SK-N-SH treated with all-trans-retinoic acid at 6 μM for 48 hours (cell line): ENCODE results near the gene MSMO1.

Experiments
- ATAC-seq: fragments of 200-7000 bp; cut with Tn5 transposase; 3 replicates; pipeline ENCODE4 v1.9.1; 2020; ENCODE audit warnings: mild to moderate bottlenecking, moderate library complexity
- BACH2 ChIP-seq: fragments of 250-450 bp; sonication (Bioruptor Pico); IDR thresholded peaks from 2 replicates; pipeline ENCODE4 v1.9.0; 2021; ENCODE audit warnings: mild to moderate bottlenecking, borderline replicate concordance
- CSDC2 ChIP-seq: fragments of 250-450 bp; sonication (Bioruptor Pico); IDR thresholded peaks from 2 replicates; pipeline ENCODE4 v1.5.0; 2020; ENCODE audit warnings: mild to moderate bottlenecking, moderate library complexity
- CSRNP3 ChIP-seq: fragments of 250-450 bp; sonication (Bioruptor Pico); IDR thresholded peaks from 2 replicates; pipeline ENCODE4 v1.5.1; 2021; ENCODE audit warnings: mild to moderate bottlenecking, moderate library complexity
- ESRRG ChIP-seq: fragments of 250-450 bp; sonication (Bioruptor Pico); IDR thresholded peaks from 2 replicates; pipeline ENCODE4 v1.6.1; 2021; ENCODE audit warnings: mild to moderate bottlenecking
- ISL1 ChIP-seq: fragments of 250-450 bp; sonication (Bioruptor Pico); IDR thresholded peaks from 2 replicates; pipeline ENCODE4 v2.1.2; 2022; ENCODE audit warnings: mild to moderate bottlenecking, moderate library complexity
- OSR1 ChIP-seq: fragments of 250-450 bp; sonication (Bioruptor Pico); IDR thresholded peaks from 2 replicates; pipeline ENCODE4 v1.8.0; 2022; ENCODE audit warnings: moderate library complexity, mild to moderate bottlenecking, inconsistent platforms
- PATZ1 ChIP-seq: fragments of 250-450 bp; sonication (Bioruptor Pico); IDR thresholded peaks from 2 replicates; pipeline ENCODE4 v1.8.0; 2020; ENCODE audit warnings: mild to moderate bottlenecking, moderate library complexity, borderline replicate concordance
- PPARA ChIP-seq: fragments of 250-450 bp; sonication (Bioruptor Pico); IDR thresholded peaks from 2 replicates; pipeline ENCODE4 v1.5.0; 2020; ENCODE audit warnings: mild to moderate bottlenecking, borderline replicate concordance
- SNAI2 ChIP-seq: fragments of 250-450 bp; sonication (Bioruptor Pico); IDR thresholded peaks from 2 replicates; pipeline ENCODE4 v1.5.0; 2020; ENCODE audit warnings: mild to moderate bottlenecking, moderate library complexity
- TCF4 ChIP-seq: fragments of 250-450 bp; sonication (Bioruptor Pico); IDR thresholded peaks from 2 replicates; pipeline ENCODE4 v1.8.0; 2021; ENCODE audit warnings: mild to moderate bottlenecking, moderate library complexity, borderline replicate concordance
- TOX ChIP-seq: fragments of 250-450 bp; sonication (Bioruptor Pico); IDR thresholded peaks from 2 replicates; pipeline ENCODE4 v1.8.0; 2021; ENCODE audit warnings: mild to moderate bottlenecking, moderate library complexity, borderline replicate concordance
- TSHZ2 ChIP-seq: fragments of 250-450 bp; sonication (Bioruptor Pico); IDR thresholded peaks from 2 replicates; pipeline ENCODE4 v1.5.0; 2020; ENCODE audit warnings: mild to moderate bottlenecking, moderate library complexity
- ZFP3 ChIP-seq: fragments of 250-450 bp; sonication (Bioruptor Pico); IDR thresholded peaks from 2 replicates; pipeline ENCODE4 v1.5.0; 2020; ENCODE audit warnings: mild to moderate bottlenecking, moderate library complexity
- ZFP30 ChIP-seq: fragments of 450-650 bp; formaldehyde crosslinking; IDR thresholded peaks from 2 replicates; pipeline ENCODE4 v1.5.0; 2022; ENCODE audit warnings: mild to moderate bottlenecking, moderate library complexity
- ZNF565 ChIP-seq: fragments of 450-650 bp; formaldehyde crosslinking; conservative IDR thresholded peaks from 2 replicates; pipeline ENCODE4 v1.5.0; 2020; ENCODE audit warnings: low read depth, mild to moderate bottlenecking, moderate library complexity
- ZNF70 ChIP-seq: fragments of 450-650 bp; formaldehyde crosslinking; IDR thresholded peaks from 2 replicates; pipeline ENCODE4 v1.5.0; 2020; ENCODE audit warnings: mild to moderate bottlenecking, moderate library complexity
- ZNF8 ChIP-seq: fragments of 450-650 bp; formaldehyde crosslinking; IDR thresholded peaks from 2 replicates; pipeline ENCODE4 v1.5.0; 2020; ENCODE audit warnings: mild to moderate bottlenecking, moderate library complexity

The MSMO1 gene

GRCh38 chr4:165380805-165381204, 53.3 kb downstream of the MSMO1 start:
- ATAC-seq = no peak
- TF ChIP-seq ZFP3 (CRISPR knock-in tag) = no peak
- no peak for TF ChIP-seq TSHZ2 (CRISPR knock-in tag)
- TF ChIP-seq PPARA (CRISPR knock-in tag) = no peak
- TF ChIP-seq ISL1 (CRISPR knock-in tag) = no peak
- no peak for TF ChIP-seq ZFP30 (CRISPR knock-in tag)
- TF ChIP-seq ZNF70 (CRISPR knock-in tag) = no peak
- TF ChIP-seq TCF4 (CRISPR knock-in tag) = no peak

GRCh38 chr4:165381821-165382373, 54.4 kb downstream of the MSMO1 start:
- no peak for TF ChIP-seq ZNF565 (CRISPR knock-in tag)
- TF ChIP-seq OSR1 (CRISPR knock-in tag) = no peak
- no peak for ATAC-seq

GRCh38 chr4:165382640-165383039, 55.2 kb downstream of the MSMO1 start:
- no peak for ATAC-seq
- no peak for TF ChIP-seq TCF4 (CRISPR knock-in tag)
- TF ChIP-seq PPARA (CRISPR knock-in tag) = no peak
- TF ChIP-seq BACH2 (CRISPR knock-in tag) = no peak
- no peak for TF ChIP-seq ZNF565 (CRISPR knock-in tag)
- TF ChIP-seq CSRNP3 (CRISPR knock-in tag) = no peak
- no peak for TF ChIP-seq CSDC2
- no peak for TF ChIP-seq ZNF8 (CRISPR knock-in tag)
- no peak for TF ChIP-seq PATZ1 (CRISPR knock-in tag)
- no peak for TF ChIP-seq SNAI2 (CRISPR knock-in tag)

GRCh38 chr4:165383591-165384073, 56.2 kb downstream of the MSMO1 start:
- ATAC-seq = no peak
- TF ChIP-seq CSRNP3 (CRISPR knock-in tag) (no peak), CSDC2 (no peak)

- no peak for TF ChIP-seq OSR1 (CRISPR knock-in tag)
- TF ChIP-seq, all 23 proteins: peak for 0
- ATAC-seq = peak; percentile 30
Measured at GRCh38 chr4:165384186-165384585, 56.7 kb downstream of the MSMO1 start.

GRCh38 chr4:165384598-165384997, 57.1 kb downstream of the MSMO1 start:
- peak; percentile 91 for ATAC-seq
- TF ChIP-seq TCF4 (CRISPR knock-in tag) = peak; percentile 67
- TF ChIP-seq TSHZ2 (CRISPR knock-in tag) = no peak
- TF ChIP-seq ZNF565 (CRISPR knock-in tag) = no peak
- no peak for TF ChIP-seq TOX (CRISPR knock-in tag)
- no peak for TF ChIP-seq CSDC2
- TF ChIP-seq ESRRG (CRISPR knock-in tag) = no peak
